OCI-LY1 (cell line): ENCODE data around the gene HIBADH.

ENCODE experiments used
- H2AFZ ChIP-seq: fragments of 200-600 bp; sonication (generic), shearing (Covaris generic); 2 replicates; pipeline ENCODE4 v1.6.0; 2014; ENCODE audit warnings: antibody characterized with exemption, mild to moderate bottlenecking, low read length
- H3F3A ChIP-seq: fragments of 200-600 bp; sonication (generic), shearing (Covaris generic); 2 replicates; pipeline ENCODE4 v1.6.0; 2014; ENCODE audit warnings: mild to moderate bottlenecking, antibody characterized with exemption, low read length, moderate library complexity; ENCODE audit not compliant: insufficient read depth
- H3K27ac ChIP-seq: fragments of 200-600 bp; sonication (generic); 2 replicates; pipeline ENCODE4 v1.5.1; 2014; ENCODE audit warnings: low read length, mixed run types, mild to moderate bottlenecking, low read depth; ENCODE audit not compliant: poor library complexity, severe bottlenecking
- H3K27me3 ChIP-seq: fragments of 200-600 bp; sonication (generic); 2 replicates; pipeline ENCODE4 v1.6.0; 2014; ENCODE audit warnings: antibody characterized with exemption, mild to moderate bottlenecking, low read length, moderate library complexity; ENCODE audit not compliant: insufficient read depth
- H3K36me3 ChIP-seq: fragments of 200-600 bp; sonication (generic); 2 replicates; pipeline ENCODE4 v1.6.1; 2014; ENCODE audit warnings: mild to moderate bottlenecking, antibody characterized with exemption, low read length, moderate library complexity, mixed read lengths; ENCODE audit not compliant: insufficient read depth
- H3K4me1 ChIP-seq: fragments of 200-600 bp; sonication (generic); 2 replicates; pipeline ENCODE4 v1.5.1; 2014; ENCODE audit warnings: mild to moderate bottlenecking, low read length, moderate library complexity; ENCODE audit not compliant: insufficient read depth, severe bottlenecking
- H3K4me2 ChIP-seq: fragments of 200-600 bp; sonication (generic), shearing (Covaris generic); 2 replicates; pipeline ENCODE4 v1.6.1; 2014; ENCODE audit warnings: low read length
- H3K4me3 ChIP-seq: fragments of 200-600 bp; sonication (generic); 2 replicates; pipeline ENCODE4 v1.5.1; 2014; ENCODE audit warnings: low read length, low read depth, mild to moderate bottlenecking, mixed read lengths; ENCODE audit not compliant: poor library complexity, severe bottlenecking
- H3K79me2 ChIP-seq: fragments of 200-600 bp; shearing (Covaris generic); 2 replicates; pipeline ENCODE4 v1.6.1; 2016; ENCODE audit warnings: mixed run types, low read length, mixed read lengths; ENCODE audit not compliant: insufficient read depth
- H3K9ac ChIP-seq: fragments of 200-600 bp; sonication (generic), shearing (Covaris generic); 2 replicates; pipeline ENCODE4 v1.6.1; 2014; ENCODE audit warnings: mild to moderate bottlenecking, low read length, mixed read lengths
- H3K9me2 ChIP-seq: fragments of 200-600 bp; sonication (generic), shearing (Covaris generic); 2 replicates; pipeline ENCODE4 v1.6.1; 2014; ENCODE audit warnings: low read depth, mild to moderate bottlenecking, low read length, mixed read lengths
- H3K9me3 ChIP-seq: fragments of 200-600 bp; shearing (Covaris generic); 2 replicates; pipeline ENCODE4 v1.6.1; 2014; ENCODE audit warnings: low read length, mixed read lengths
- H4K20me1 ChIP-seq: fragments of 200-600 bp; sonication (generic), shearing (Covaris generic); 2 replicates; pipeline ENCODE4 v1.6.0; 2016; ENCODE audit warnings: mild to moderate bottlenecking, low read length; ENCODE audit not compliant: insufficient read depth
- CTCF ChIP-seq: fragments of 200-600 bp; sonication (generic), shearing (Covaris generic); IDR thresholded peaks from 2 replicates; pipeline ENCODE4 v1.5.1; 2017; ENCODE audit warnings: mild to moderate bottlenecking, antibody characterized with exemption, low read length, moderate library complexity, mixed read lengths
- EZH2 ChIP-seq: fragments of 200-600 bp; sonication (generic), shearing (Covaris generic); IDR thresholded peaks from 2 replicates; pipeline ENCODE4 v1.8.0; 2017; ENCODE audit warnings: borderline replicate concordance, mixed run types, mild to moderate bottlenecking, antibody characterized with exemption, low read length, moderate library complexity, mixed read lengths

HIBADH gene

GRCh38 chr7:27616914-27617548 lies 45.7 kb downstream of the HIBADH start:
- H3K9me3 ChIP-seq, result peaks cover 31% of the 10 kb centered on the region; the same call in 1 of the 2 replicates
- no peaks in the 10 kb centered on the region for H3K27me3 ChIP-seq
- no peaks in the 10 kb centered on the region for H3F3A ChIP-seq
- H3K9ac ChIP-seq, result no peak overlapping the region
- no peak overlapping the region for H2AFZ ChIP-seq
- no peak overlapping the region for H3K27ac ChIP-seq
- no peak overlapping the region for H3K4me3 ChIP-seq
- H4K20me1 ChIP-seq, result no peaks in the 10 kb centered on the region
- H3K4me2 ChIP-seq, result no peak overlapping the region
- TF ChIP-seq EZH2 (no peak), CTCF (no peak)
- peaks cover 63% of the 10 kb centered on the region for H3K36me3 ChIP-seq
- H3K4me1 ChIP-seq, result no peaks in the 10 kb centered on the region
- no peaks in the 10 kb centered on the region for H3K9me2 ChIP-seq
- no peaks in the 10 kb centered on the region for H3K79me2 ChIP-seq

GRCh38 chr7:27616186-27616491 lies 46.5 kb downstream of the HIBADH start:
- Histone ChIP-seq H4K20me1 (no peaks in the 10 kb centered on the region), H2AFZ (no peak overlapping the region), H3K27ac (no peak overlapping the region), H3K9me2 (no peaks in the 10 kb centered on the region), H3K36me3 (peaks cover 55% of the 10 kb centered on the region), H3K79me2 (no peaks in the 10 kb centered on the region), H3K4me1 (no peaks in the 10 kb centered on the region), H3K9ac (no peak overlapping the region), H3K9me3 (peaks cover 29% of the 10 kb centered on the region; the same call in 1 of the 2 replicates), H3F3A (no peaks in the 10 kb centered on the region), H3K4me2 (no peak overlapping the region), H3K4me3 (no peak overlapping the region), H3K27me3 (no peaks in the 10 kb centered on the region)
- TF ChIP-seq CTCF (no peak), EZH2 (no peak)

- H3K4me1 ChIP-seq, result peaks cover 4% of the 10 kb centered on the region
- H3K36me3 ChIP-seq, result peaks cover 50% of the 10 kb centered on the region
- no peak overlapping the region for H2AFZ ChIP-seq
- no peak overlapping the region for H3K4me2 ChIP-seq
- no peaks in the 10 kb centered on the region for H3K9me2 ChIP-seq
- H3K9ac ChIP-seq, result no peak overlapping the region
- no peaks in the 10 kb centered on the region for H3F3A ChIP-seq
- no peaks in the 10 kb centered on the region for H3K27me3 ChIP-seq
- no peak overlapping the region for H3K27ac ChIP-seq
- H3K9me3 ChIP-seq, result peaks cover 25% of the 10 kb centered on the region; the same call in 1 of the 2 replicates
- H4K20me1 ChIP-seq, result no peaks in the 10 kb centered on the region
- no peaks in the 10 kb centered on the region for H3K79me2 ChIP-seq
- no peak overlapping the region for H3K4me3 ChIP-seq
- TF ChIP-seq CTCF (no peak), EZH2 (no peak)
Measured at GRCh38 chr7:27615420-27616185, 47.1 kb downstream of the HIBADH start.
